Endothelial cell of umbilical vein (primary cell): Measurements from ENCODE around the gene KRTAP20-4. TPM values are rescaled to one million over a fixed set of nuclear protein-coding genes. Genes with fewer than 3 reads are reported as not detected.

Experiments
- Bru-seq: library from RNA; stranded (reverse); fragments of 400-500 nt; gene quantifications from one replicate; lab custom pipeline; 2021; lab: Mats Ljungman, UMichigan
- BruChase-seq, 2 experiments: library from RNA; stranded (reverse); fragments of 400-500 nt; gene quantifications; one replicate each; lab custom pipeline; 2021; lab: Mats Ljungman, UMichigan
- BruUV-seq: library from RNA; stranded (reverse); fragments of 400-500 nt; replicated peaks from 2 replicates; lab custom pipeline; 2021; lab: Mats Ljungman, UMichigan
- CTCF ChIA-PET: fragments of 300-600, 350-600 bp; sonication (Branson Sonifier 250); formaldehyde crosslinking; loops from one replicate; lab custom pipeline; 2021; ENCODE audit warnings: antibody characterized with exemption, inconsistent platforms; lab: Charles Lee
- POLR2A ChIA-PET: fragments of 300-600, 350-600 bp; sonication (Branson Sonifier 250); formaldehyde crosslinking; loops from one replicate; lab custom pipeline; 2021; ENCODE audit warnings: antibody characterized with exemption, inconsistent platforms; lab: Charles Lee
- DNase-seq: peaks from one replicate; pipeline ENCODE4 v3.0.0-alpha.2; 2011; ENCODE audit warnings: low read depth, low spot score
- FAIRE-seq: peaks from 2 replicates; lab custom pipeline; 2011; peaks lifted over from hg19 to GRCh38; lab: Jason Lieb, UNC
- H2AFZ ChIP-seq: 2 replicates; pipeline ENCODE4 v1.6.0; 2012; ENCODE audit warnings: low read depth, low read length, control low read depth, inconsistent platforms
- H3K27ac ChIP-seq: 2 replicates; pipeline ENCODE4 v1.5.1; 2011; ENCODE audit warnings: low read depth, mild to moderate bottlenecking, control low read depth, low read length, moderate library complexity; ENCODE audit not compliant: insufficient read depth
- H3K27me3 ChIP-seq, 2 experiments: 2 replicates each; pipeline versions ENCODE4 v1.6.0 to v1.6.1; 2011; ENCODE audit warnings: low read length in 2 of 2, mixed read lengths in 1 of 2; ENCODE audit not compliant: control insufficient read depth in 2 of 2, insufficient read depth in 2 of 2
- H3K36me3 ChIP-seq, 2 experiments: 2 replicates in 1 of 2; 3 replicates in 1 of 2; pipeline ENCODE4 v1.5.1; 2011; ENCODE audit warnings: low read length in 2 of 2, mild to moderate bottlenecking in 1 of 2, moderate library complexity in 1 of 2; ENCODE audit not compliant: control insufficient read depth in 2 of 2, insufficient read depth in 2 of 2; ENCODE audit errors: extremely low read depth in 1 of 2
- H3K4me1 ChIP-seq: 3 replicates; pipeline ENCODE4 v1.5.1; 2011; ENCODE audit warnings: mild to moderate bottlenecking, low read length; ENCODE audit not compliant: control insufficient read depth, insufficient read depth; ENCODE audit errors: extremely low read depth
- H3K4me2 ChIP-seq: 2 replicates; pipeline ENCODE4 v1.6.1; 2011; ENCODE audit warnings: low read length, control low read depth, mixed read lengths; ENCODE audit not compliant: insufficient read depth
- H3K4me3 ChIP-seq, 3 experiments: fragments of 200-600 bp in 1 of 3; sonication (generic), shearing (Covaris generic) in 1 of 3; replicated peaks in 1 of 3; 2 replicates each; pipeline ENCODE4 v1.5.1; 2011 to 2016; ENCODE audit warnings: control low read depth in 3 of 3, low read length in 3 of 3, mild to moderate bottlenecking in 2 of 3, inconsistent platforms in 1 of 3, low read depth in 1 of 3, moderate library complexity in 1 of 3; ENCODE audit not compliant: insufficient read depth in 1 of 3
- H3K79me2 ChIP-seq: 2 replicates; pipeline ENCODE4 v1.6.0; 2012; ENCODE audit warnings: low read length, inconsistent platforms; ENCODE audit not compliant: control insufficient read depth, insufficient read depth
- H3K9ac ChIP-seq: replicated peaks from 2 replicates; pipeline ENCODE3; 2011; ENCODE audit warnings: low read length, control low read depth; ENCODE audit not compliant: insufficient read depth; ENCODE audit errors: extremely low read depth
- H3K9me1 ChIP-seq: replicated peaks from 3 replicates; pipeline ENCODE4 v1.6.0; 2011; ENCODE audit warnings: mild to moderate bottlenecking, low read length; ENCODE audit not compliant: control insufficient read depth, insufficient read depth; ENCODE audit errors: extremely low read depth
- H3K9me3 ChIP-seq: replicated peaks from 2 replicates; pipeline ENCODE4 v1.5.1; 2012; ENCODE audit warnings: low read length, inconsistent platforms; ENCODE audit not compliant: control insufficient read depth, insufficient read depth
- H4K20me1 ChIP-seq: replicated peaks from 2 replicates; pipeline ENCODE3; 2011; ENCODE audit warnings: mild to moderate bottlenecking, low read length; ENCODE audit not compliant: control insufficient read depth, insufficient read depth; ENCODE audit errors: extremely low read depth
- CTCF ChIP-seq, 2 donors: IDR thresholded peaks; 1 replicate in 1 of 2; 2 replicates in 1 of 2; pipeline ENCODE4 v1.5.1; 2011; ENCODE audit warnings: low read length in 2 of 2, mild to moderate bottlenecking in 2 of 2, moderate library complexity in 2 of 2, control low read depth in 1 of 2, inconsistent platforms in 1 of 2, low read depth in 1 of 2; ENCODE audit not compliant: insufficient read depth in 1 of 2; ENCODE audit errors: extremely low read depth in 1 of 2
- EZH2 ChIP-seq: IDR thresholded peaks from 2 replicates; pipeline ENCODE4 v1.6.1; 2012; ENCODE audit warnings: borderline replicate concordance, low read depth, mild to moderate bottlenecking, moderate library complexity, low read length, inconsistent platforms; ENCODE audit not compliant: severe bottlenecking
- FOS ChIP-seq: IDR thresholded peaks from 2 replicates; pipeline ENCODE4 v1.6.1; 2011; ENCODE audit warnings: mild to moderate bottlenecking, low read length, moderate library complexity, borderline replicate concordance; ENCODE audit not compliant: insufficient read depth
- GATA2 ChIP-seq: IDR thresholded peaks from 2 replicates; pipeline ENCODE4 v1.7.0; 2011; ENCODE audit warnings: low read depth, mild to moderate bottlenecking, moderate library complexity, mixed read lengths, low read length; ENCODE audit not compliant: insufficient read length, insufficient read depth
- JUN ChIP-seq: IDR thresholded peaks from 2 replicates; pipeline ENCODE4 v1.6.1; 2011; ENCODE audit warnings: borderline replicate concordance, low read depth; ENCODE audit not compliant: insufficient read length, insufficient read depth
- MYC ChIP-seq: IDR thresholded peaks from one replicate; pipeline ENCODE4 v1.6.1; 2011; ENCODE audit warnings: mild to moderate bottlenecking, low read depth, low read length
- POLR2A ChIP-seq: IDR thresholded peaks from 2 replicates; pipeline ENCODE4 v1.6.1; 2012; ENCODE audit warnings: low read depth, mild to moderate bottlenecking, control low read depth, low read length
- POLR2AphosphoS5 ChIP-seq: IDR thresholded peaks from 2 replicates; pipeline ENCODE4 v1.6.1; 2012; ENCODE audit warnings: low read depth, mild to moderate bottlenecking, control low read depth, low read length, moderate library complexity; ENCODE audit not compliant: insufficient read depth
- dilution Hi-C: fragments of 300-500 bp; cut with MboI; formaldehyde crosslinking; loops from one replicate; pipeline ENCODE4 v1.15.0; 2019; ENCODE audit warnings: low sequenced_read_pairs; ENCODE audit not compliant: extremely low pct_ligation_motif_present
- intact Hi-C: fragments of 100-400 bp; cut with micrococcal nuclease; formaldehyde crosslinking; loops from one replicate; pipeline ENCODE4 v1.10.0; 2022
- long read RNA-seq: library from polyadenylated mRNA; stranded (forward); transcript quantifications from one replicate; pipeline ENCODE4 v2.0.0, GENCODE V29; 2021
- polyA minus RNA-seq, 3 experiments: library from RNA; depleted of rRNA, polyadenylated mRNA; stranded (reverse); fragments of >200 nt; gene quantifications; 1 replicate in 1 of 3; 2 replicates in 2 of 3; pipeline ENCODE4 v1.2.3, GENCODE V29; 2011
- polyA plus RNA-seq, 4 experiments: library from polyadenylated mRNA; depleted of rRNA in 3 of 4; stranded (reverse) in 3 of 4; unstranded in 1 of 4; fragments of >200 nt; gene quantifications; 2 replicates each; pipeline versions ENCODE4 v1.2.1 to v1.2.3, GENCODE V29; 2011 to 2012; ENCODE audit warnings: missing spikeins in 1 of 4
- total RNA-seq: library from RNA; stranded (reverse); gene quantifications from 2 replicates; pipeline ENCODE4 v1.2.3, GENCODE V29; 2021
- TF ChIP-seq, protein P1 (sequence below): IDR thresholded peaks from 2 replicates; pipeline ENCODE4 v1.6.1; 2011; ENCODE audit not compliant: insufficient read depth, insufficient read length

Gene KRTAP20-4
- total RNA-seq (not detected in 2 replicates), polyA plus RNA-seq (not detected in 2 replicates), polyA minus RNA-seq (not detected in 2 replicates), Bru-seq, nascent RNA (not detected), BruChase-seq, experiment 1, labeled RNA remaining after a 6-hour chase (not detected), BruChase-seq, experiment 2, labeled RNA remaining after a 2-hour chase (not detected)
- not detected in 2 replicates for polyA plus RNA-seq (2011; cell fraction: cytosol; rRNA removed)
- polyA plus RNA-seq (2011; cell fraction: nucleus; rRNA removed), result not detected in 2 replicates
- polyA plus RNA-seq (2012), result not detected in 2 replicates
- polyA minus RNA-seq (2011; cell fraction: cytosol; rRNA and poly(A)+ RNA removed), result not detected
- not detected in 2 replicates for polyA minus RNA-seq (2011; cell fraction: nucleus; rRNA and poly(A)+ RNA removed)
- long read RNA-seq, result 0 reads

DNA sequence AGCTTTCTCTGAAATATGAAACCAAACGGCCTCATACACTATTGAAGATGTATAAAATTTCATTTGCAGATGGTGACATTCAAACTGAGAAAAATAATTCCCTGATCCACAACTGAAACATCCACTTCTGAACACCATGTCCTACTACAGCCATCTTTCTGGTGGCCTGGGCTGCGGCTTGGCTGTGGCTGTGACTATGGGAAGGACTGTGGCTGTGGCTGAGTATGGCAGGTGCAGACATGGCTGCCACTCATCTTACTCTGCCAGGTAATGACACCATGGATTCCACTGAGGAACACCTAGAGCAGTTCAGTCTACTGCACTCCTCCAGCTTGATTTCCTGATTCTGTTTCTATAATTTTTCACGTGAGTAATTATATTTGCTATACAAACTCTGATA, at the start of gene KRTAP20-4:
Gene KRTAP20-4 (plus strand): TSS at position 106 of the 400 bp plus-strand sequence.
- H3K4me3 ChIP-seq, result no peak within 1 kb of the TSS
- FAIRE-seq, result no peak
- no peak within 1 kb of the TSS for H3K27ac ChIP-seq
- no peaks in the 10 kb centered on the region for H3K9me1 ChIP-seq
- no peaks in the 10 kb centered on the region for H3K36me3 ChIP-seq
- no TSS peak for BruUV-seq
- H3K4me2 ChIP-seq, result no peak within 1 kb of the TSS
- H3K79me2 ChIP-seq, result no peaks in the 10 kb centered on the region
- H3K27me3 ChIP-seq, result no peaks in the 10 kb centered on the region
- no peak within 1 kb of the TSS for H3K9ac ChIP-seq
- TF ChIP-seq POLR2AphosphoS5 (no peak), GATA2 (no peak), POLR2A (no peak), FOS (no peak), CTCF (IDR thresholded peaks at IDR 0.05; ENCODE audit: extremely low read depth in 1 of 2, insufficient read depth in 1 of 2, low read depth in 1 of 2, low read length in 2 of 2) (no peak), EZH2 (no peak), JUN (no peak), MYC (no peak)
- TF ChIP-seq, protein P1, sequence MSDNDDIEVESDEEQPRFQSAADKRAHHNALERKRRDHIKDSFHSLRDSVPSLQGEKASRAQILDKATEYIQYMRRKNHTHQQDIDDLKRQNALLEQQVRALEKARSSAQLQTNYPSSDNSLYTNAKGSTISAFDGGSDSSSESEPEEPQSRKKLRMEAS, result no peak
- H2AFZ ChIP-seq, result no peak within 1 kb of the TSS
- ChIA-PET CTCF (no interaction called here), POLR2A (no interaction called here)
- H3K9me3 ChIP-seq, result peaks cover 8% of the 10 kb centered on the region
- no peaks in the 10 kb centered on the region for H4K20me1 ChIP-seq
- no peaks in the 10 kb centered on the region for H3K4me1 ChIP-seq
- no peak for DNase-seq
- dilution Hi-C loops (no loop called here), intact Hi-C loops (no loop called here)
